VCaP (cell line): ENCODE data around the gene TMEM178B.

ENCODE experiments used
- H3K27ac ChIP-seq: fragments of 450-650 bp; 2 replicates; pipeline ENCODE4 v1.5.1; 2017
- TF ChIP-seq, protein P1 (sequence below): fragments of 450-650 bp; conservative IDR thresholded peaks from 2 replicates; pipeline ENCODE4 v1.5.1; 2017; ENCODE audit warnings: mild to moderate bottlenecking, moderate library complexity

The TMEM178B gene

DNA sequence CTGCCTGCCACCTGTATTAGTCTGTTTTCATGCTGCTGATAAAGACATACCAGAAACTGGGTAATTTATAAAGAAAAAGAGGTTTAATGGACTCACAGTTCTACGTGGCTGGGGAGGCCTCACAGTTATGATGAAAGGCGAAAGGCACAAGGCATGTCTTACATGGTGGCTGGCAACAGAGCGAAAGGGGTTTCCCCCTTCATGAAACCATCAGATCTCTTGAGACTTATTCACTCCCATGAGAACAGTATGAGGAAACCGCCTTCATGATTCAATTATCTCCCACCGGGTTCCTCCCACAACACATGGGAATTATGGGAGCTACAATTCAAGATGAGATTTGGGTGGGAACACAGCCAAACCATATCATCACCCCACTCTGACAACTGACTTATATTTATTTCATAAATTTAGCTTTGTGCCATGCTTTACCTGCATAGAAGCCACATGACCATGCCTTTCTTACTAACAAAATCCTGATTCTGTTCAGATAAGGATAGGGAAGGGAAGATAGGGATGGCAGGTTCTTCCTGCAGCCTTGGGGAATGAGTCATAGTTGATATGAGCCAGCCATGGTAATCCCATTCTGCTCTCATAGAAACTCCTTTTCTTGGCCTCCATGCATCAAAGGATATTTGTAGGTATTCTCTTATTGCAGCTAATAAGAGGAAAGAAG lies 286.0 kb downstream of the TMEM178B start:
- no peak overlapping the region for H3K27ac ChIP-seq
- TF ChIP-seq, protein P1, sequence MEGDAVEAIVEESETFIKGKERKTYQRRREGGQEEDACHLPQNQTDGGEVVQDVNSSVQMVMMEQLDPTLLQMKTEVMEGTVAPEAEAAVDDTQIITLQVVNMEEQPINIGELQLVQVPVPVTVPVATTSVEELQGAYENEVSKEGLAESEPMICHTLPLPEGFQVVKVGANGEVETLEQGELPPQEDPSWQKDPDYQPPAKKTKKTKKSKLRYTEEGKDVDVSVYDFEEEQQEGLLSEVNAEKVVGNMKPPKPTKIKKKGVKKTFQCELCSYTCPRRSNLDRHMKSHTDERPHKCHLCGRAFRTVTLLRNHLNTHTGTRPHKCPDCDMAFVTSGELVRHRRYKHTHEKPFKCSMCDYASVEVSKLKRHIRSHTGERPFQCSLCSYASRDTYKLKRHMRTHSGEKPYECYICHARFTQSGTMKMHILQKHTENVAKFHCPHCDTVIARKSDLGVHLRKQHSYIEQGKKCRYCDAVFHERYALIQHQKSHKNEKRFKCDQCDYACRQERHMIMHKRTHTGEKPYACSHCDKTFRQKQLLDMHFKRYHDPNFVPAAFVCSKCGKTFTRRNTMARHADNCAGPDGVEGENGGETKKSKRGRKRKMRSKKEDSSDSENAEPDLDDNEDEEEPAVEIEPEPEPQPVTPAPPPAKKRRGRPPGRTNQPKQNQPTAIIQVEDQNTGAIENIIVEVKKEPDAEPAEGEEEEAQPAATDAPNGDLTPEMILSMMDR: no peak

DNA sequence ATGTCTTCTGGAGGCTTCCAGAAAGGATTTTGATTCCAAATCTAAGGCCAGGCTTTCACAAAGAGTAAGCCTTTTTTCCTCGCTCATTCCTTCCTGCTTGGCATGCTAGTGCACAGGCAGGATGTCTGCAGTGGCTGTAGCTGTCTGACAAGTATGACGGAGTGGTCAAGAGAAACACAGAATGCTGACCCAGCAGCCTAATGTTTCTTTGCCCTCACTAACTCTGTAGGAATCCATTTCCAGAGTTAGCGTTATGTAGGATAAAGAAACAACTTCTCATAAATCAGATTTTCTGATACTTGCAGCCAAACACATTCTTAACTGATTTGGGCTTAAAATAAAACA lies 286.5 kb downstream of the TMEM178B start:
- H3K27ac ChIP-seq: no peak overlapping the region
- TF ChIP-seq, protein P1: no peak

DNA sequence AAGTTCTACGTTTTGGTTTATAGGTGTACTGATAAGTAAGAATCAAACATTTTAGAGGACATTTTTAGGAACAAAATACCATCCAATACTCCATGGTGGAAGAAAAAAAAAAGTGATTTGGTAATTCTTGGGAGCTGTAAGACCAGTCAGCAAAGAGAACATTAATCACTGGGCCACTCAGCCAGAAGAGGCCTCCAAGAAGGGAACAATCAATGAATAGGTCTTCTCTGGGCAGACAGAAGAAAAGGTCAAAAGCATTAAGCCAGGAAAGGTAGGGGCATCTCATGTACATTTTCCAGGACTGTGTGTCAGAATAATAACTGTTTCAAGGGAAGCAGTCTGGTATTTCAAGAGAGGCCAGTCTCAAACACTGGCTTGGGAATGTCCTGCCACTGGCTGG lies 286.9 kb downstream of the TMEM178B start:
- TF ChIP-seq, protein P1: no peak

DNA sequence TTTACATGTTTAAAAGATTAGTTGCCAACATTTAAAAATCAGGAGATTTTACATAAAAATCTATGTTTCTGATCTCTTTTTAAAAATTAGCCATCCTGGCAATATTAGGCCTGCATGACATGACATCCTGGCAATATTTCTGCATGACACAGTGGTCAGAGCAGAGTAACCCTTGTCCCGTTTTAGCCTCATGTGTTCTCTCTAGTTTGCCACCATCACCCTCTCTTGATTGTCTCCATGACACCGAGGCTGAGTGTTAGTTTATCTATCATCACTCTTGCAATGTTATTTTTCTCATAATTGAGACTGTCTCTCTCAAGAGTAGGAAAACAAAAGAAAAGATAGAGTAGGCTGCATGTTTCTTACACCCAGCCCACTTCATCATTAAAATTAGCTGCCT lies 287.6 kb downstream of the TMEM178B start:
- no peak overlapping the region for H3K27ac ChIP-seq
- TF ChIP-seq, protein P1: no peak

More for the DNA sequence above, 286.9 kb downstream of the TMEM178B start:
- no peak overlapping the region for H3K27ac ChIP-seq

DNA sequence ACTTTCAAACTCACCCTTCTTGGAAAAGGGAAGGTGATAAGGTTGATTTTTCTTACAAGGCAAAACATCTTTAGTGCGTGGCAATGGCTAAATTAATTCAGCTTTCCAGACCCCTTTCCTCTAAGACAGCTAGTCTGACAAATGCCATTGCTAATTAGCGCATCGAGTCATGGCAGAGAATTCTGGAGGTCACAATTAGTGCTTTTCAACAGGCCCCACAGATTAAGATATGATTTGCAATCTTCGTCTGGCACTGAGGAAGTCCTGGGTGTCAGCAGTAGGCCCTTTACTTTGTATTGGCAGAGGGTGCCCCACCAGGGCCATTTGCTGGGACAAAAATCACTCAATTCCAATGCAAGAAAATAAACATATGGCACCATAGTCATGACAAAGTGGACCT lies 288.1 kb downstream of the TMEM178B start:
- H3K27ac ChIP-seq: no peak overlapping the region
- TF ChIP-seq, protein P1: no peak

DNA sequence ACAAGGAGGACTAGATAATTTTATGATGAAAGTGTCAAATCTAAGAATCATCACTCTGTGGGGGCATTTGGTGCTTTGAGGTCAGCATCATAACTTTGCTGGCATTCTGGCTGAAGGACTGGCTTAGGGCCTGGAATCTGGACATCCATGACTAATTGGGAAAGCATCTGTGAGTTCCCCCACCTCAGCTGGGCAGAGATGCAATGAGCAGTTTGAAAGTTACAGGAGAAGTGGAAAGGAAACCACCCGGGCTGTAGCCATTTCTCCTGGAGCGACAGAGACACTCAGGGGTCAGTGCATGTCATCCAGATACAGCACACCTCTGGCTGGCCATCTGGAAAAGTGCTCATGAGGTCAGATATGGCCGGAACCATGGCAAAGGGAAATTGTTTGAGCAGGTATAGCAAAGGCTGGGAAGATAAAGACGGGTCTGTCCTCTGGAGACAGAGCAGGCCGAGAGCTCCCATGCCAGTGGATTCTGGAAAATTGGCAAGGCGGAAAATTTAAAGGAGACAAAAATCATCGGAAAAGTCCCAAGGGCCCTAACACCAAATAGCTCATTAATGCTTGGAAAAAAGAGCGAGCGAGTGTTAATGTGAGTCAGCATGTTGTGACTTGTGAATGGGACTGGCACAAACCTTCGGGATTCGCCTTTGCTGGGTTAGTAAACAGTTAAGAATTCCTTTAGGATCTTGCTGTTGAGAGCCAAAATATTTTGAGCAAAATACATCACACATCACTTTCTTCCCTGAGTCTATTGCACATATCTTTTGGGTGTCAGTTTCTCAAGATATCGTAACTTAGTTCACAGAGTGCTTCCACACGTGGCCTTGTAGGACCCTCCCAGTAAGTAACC lies 288.9 kb downstream of the TMEM178B start:
- TF ChIP-seq, protein P1: no peak
- no peak overlapping the region for H3K27ac ChIP-seq

DNA sequence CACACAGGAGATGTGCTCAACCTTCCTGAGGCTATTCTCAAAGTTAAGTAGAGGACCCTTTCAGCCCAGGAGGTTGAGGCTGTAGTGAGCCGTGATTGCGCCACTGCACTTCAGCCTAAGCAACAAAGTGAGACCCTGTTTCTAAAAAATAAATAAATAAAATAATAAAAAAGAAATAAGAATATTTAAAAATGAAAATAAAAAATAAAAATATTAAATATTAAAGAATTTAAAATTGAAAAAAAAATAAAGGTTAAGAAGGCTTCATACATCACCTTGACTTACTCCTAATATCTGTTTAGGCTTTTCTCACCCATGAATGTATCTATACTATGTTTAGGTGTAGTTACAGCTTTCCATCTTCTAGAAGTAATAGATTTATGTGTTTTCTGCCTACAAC lies 289.9 kb downstream of the TMEM178B start:
- no peak overlapping the region for H3K27ac ChIP-seq
- TF ChIP-seq, protein P1: no peak
